ENCODE results near the gene PRKCD.

Gene PRKCD

DNA sequence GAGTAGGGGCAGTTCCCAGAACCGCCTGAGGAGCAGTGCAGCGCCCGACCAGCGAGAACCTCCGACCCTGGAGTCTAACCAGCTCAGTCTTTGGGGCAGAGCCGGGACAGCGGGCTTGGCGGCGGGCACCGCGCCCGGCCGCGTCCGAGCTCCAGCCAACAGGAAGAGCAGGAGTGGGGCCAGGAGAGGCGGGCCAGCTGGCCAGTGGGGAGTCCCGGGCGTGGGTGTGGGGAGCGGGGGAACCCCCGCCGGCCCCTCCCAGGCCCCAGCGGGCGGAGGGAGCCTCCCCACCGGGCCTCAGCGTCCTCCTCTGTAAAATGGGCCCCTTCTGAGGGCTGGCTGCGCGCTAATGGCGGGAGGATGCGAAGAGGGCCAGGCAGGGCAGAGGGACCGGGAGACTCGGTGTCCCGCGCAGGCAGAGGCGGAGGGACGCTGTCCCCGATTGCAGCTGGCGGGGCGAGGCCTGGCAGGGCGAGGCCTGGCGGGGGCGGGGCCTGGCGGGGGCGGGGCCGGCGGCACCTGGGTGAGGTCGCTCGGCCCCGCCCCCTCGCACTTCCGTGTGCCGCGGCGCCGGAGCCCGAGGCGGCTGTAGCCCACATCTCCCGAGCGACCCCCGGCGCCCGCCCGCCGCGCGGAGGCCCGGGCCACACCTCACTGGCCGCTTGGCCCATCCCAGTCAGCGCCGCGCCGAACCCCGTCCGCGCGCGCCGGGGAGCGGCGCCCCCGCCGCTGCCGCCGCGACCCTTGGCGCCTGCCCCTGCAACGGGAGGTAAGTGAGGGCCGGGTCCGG, at the start of gene PRKCD:
Gene PRKCD, plus strand, starts transcription at position 550 of the 790 bp plus-strand sequence. CDS start 17,214 bp downstream, outside the sequence.
- peak within 1 kb of the TSS; percentile 81 for H3K4me3 ChIP-seq (ENCODE audit: low read depth, low read length)
- in situ Hi-C loops (cut with HindIII; ENCODE audit: low sequenced_read_pairs), result no loop called here
- TF ChIP-seq, protein P1, sequence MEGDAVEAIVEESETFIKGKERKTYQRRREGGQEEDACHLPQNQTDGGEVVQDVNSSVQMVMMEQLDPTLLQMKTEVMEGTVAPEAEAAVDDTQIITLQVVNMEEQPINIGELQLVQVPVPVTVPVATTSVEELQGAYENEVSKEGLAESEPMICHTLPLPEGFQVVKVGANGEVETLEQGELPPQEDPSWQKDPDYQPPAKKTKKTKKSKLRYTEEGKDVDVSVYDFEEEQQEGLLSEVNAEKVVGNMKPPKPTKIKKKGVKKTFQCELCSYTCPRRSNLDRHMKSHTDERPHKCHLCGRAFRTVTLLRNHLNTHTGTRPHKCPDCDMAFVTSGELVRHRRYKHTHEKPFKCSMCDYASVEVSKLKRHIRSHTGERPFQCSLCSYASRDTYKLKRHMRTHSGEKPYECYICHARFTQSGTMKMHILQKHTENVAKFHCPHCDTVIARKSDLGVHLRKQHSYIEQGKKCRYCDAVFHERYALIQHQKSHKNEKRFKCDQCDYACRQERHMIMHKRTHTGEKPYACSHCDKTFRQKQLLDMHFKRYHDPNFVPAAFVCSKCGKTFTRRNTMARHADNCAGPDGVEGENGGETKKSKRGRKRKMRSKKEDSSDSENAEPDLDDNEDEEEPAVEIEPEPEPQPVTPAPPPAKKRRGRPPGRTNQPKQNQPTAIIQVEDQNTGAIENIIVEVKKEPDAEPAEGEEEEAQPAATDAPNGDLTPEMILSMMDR (IDR thresholded peaks at IDR 0.05; ENCODE audit: low read depth, low read length, missing control alignments), result peak; percentile 33
- peak; percentile 57 for DNase-seq (ENCODE audit: low read depth)

DNA sequence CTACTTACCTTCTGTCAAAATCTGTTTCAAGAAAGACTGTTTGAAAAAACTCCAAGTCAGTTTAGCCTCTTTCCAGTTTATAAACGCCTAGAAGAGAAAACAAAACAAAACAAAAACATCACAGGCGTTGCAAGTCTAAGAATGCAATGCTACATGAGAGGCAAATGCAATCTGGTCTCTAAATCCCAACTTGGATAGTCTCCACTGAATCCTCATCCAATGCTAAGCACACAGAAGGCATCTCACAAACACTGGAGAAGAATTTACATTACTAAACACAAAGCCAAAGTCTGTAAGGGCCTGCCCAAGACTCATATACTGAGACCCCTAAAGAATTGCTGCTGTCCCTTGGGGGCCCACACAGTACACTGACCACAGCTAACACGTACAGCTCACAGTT, 49.2 kb upstream of the PRKCD start:
- in situ Hi-C loops (cut with HindIII; ENCODE audit: low sequenced_read_pairs), result no loop called here
- no peak overlapping the region for H3K4me3 ChIP-seq (ENCODE audit: low read depth, low read length)
- TF ChIP-seq, protein P1 (IDR thresholded peaks at IDR 0.05; ENCODE audit: low read depth, low read length, missing control alignments), result no peak
- DNase-seq (ENCODE audit: low read depth), result no peak

DNA sequence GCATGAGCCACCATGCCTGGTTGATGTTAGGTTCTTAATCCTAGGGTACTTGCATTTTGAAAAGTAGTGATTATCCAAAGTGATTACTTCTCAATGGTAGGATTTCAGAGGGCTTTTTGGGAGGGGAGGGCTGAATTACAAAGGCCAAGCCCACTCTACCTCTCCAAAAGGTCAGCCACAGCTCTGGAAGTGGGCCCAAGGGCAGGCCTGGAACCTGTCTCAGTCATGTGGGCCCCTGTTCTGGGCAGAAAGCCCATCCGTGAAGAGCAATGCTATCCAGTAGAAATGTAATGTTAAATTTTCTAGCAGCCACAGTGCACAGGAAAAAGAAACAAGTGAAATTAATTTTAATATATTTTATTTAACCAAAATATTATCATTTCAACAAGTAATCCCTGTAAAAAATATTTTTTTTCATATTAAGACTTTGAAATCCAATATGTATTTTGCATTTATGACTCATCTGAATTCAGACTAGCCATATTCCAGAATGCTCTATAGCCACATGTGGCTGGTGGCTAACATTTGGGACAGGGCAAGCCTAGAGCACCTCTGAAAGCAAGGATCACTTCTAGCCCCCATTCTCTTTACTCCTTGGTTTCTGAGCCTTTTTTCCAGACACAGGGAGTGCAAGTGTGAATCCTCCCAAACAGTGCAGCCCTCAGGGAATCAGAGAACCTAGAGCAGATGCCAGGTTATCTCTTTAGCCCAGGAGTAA, 47.6 kb upstream of the PRKCD start:
- in situ Hi-C loops (cut with HindIII; ENCODE audit: low sequenced_read_pairs), result no loop called here
- DNase-seq (ENCODE audit: low read depth), result no peak
- TF ChIP-seq, protein P1 (IDR thresholded peaks at IDR 0.05; ENCODE audit: low read depth, low read length, missing control alignments), result no peak
- no peak overlapping the region for H3K4me3 ChIP-seq (ENCODE audit: low read depth, low read length)

DNA sequence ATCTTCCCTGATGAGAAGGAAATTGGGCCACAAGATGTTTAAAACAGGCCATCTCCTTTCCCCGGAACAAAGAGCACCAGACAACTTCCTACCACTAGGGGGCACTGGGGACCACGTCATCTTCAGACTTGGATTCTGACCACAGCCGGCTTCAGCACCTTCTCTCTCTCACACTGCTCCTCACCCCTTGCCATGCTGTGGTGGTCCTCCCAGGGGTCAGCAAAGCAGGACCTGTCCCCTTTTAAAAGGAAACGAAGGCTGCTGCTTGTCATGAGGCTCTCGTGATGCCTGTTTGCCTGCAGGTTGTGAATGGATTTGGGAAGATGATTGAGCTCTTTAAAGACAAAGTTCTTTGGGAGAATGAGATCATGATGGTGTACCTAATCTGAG, 47.0 kb upstream of the PRKCD start:
- peak; percentile 64 for DNase-seq (ENCODE audit: low read depth)
- TF ChIP-seq, protein P1 (IDR thresholded peaks at IDR 0.05; ENCODE audit: low read depth, low read length, missing control alignments), result peak; percentile 93
- H3K4me3 ChIP-seq (ENCODE audit: low read depth, low read length), result no peak overlapping the region
- in situ Hi-C loops (cut with HindIII; ENCODE audit: low sequenced_read_pairs), result no loop called here

DNA sequence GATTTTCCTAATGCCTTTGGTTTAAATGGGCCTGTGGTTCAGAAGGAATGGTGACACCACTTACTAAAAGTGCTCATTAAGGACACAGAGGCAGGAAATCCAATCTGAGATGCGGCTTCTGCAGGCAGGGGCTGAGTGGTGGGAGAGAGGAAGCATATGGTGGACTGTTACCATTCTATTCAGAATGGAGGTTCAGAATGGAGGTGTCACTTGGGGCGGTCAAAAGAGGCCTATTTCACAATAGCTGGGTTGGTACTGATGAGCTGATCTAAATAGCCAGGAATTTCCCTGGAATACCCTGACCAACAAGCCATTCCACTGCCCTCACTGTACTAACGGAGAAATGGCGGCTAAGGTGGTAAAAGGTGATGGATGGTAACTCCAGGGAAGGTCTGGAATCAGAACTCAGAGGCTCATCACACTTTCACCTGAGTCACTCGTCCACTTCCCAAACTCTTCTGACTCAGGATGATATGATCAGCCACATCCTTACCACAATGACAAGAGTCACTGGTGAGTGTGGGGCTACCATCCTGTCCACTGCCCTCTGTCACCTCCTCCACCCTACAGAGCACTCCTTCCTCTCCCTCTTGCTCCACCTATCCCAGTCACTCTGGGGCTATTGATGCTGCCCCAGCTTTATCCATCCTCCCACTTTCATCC, 46.5 kb upstream of the PRKCD start:
- in situ Hi-C loops (cut with HindIII; ENCODE audit: low sequenced_read_pairs), result no loop called here
- TF ChIP-seq, protein P1 (IDR thresholded peaks at IDR 0.05; ENCODE audit: low read depth, low read length, missing control alignments), result no peak
- no peak overlapping the region for H3K4me3 ChIP-seq (ENCODE audit: low read depth, low read length)
- DNase-seq (ENCODE audit: low read depth), result no peak

DNA sequence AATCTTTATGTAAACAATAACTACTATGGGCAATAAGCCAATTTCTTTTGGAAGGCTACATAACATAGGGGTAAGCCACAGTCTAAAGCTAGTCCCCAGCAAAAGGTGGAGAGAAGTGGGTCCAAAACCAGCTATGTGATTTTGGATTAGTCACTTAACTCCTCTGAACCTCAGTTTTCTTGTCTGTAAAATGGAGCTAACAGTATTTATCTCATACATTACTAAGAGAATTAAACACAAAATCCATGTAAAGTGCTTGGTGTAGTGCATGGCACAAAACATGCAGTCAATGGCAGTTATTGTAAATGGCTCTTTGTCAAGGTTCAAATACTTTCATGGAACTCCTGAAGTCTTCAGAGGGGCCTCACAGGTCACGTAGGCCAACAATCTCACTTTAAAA, 44.1 kb upstream of the PRKCD start:
- in situ Hi-C loops (cut with HindIII; ENCODE audit: low sequenced_read_pairs), result no loop called here
- DNase-seq (ENCODE audit: low read depth), result no peak
- no peak overlapping the region for H3K4me3 ChIP-seq (ENCODE audit: low read depth, low read length)
- TF ChIP-seq, protein P1 (IDR thresholded peaks at IDR 0.05; ENCODE audit: low read depth, low read length, missing control alignments), result no peak
